ENCODE measurements around the gene ST3GAL2.

DNA sequence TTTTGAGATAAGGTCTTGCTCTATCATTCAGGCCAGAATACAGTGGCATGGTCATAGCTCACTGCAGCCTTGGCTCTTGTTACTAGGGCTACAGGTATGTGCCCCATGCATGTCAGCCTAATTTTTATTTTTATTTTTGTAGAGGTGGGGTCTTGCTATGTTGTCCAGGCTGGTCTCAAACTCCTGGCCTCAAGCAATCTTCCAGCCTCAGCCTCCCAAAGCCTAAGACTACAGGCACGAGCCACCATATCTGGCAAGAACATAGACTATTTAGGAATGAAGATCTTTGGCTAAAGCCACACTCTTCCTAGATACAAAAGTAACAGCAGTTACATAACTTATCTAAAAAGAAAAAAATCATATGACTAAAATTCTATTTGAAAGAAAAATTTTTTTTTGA, 107.8 kb downstream of the ST3GAL2 start:
- no peak for TF ChIP-seq GATA2 (IDR thresholded peaks at IDR 0.05; ENCODE audit: low read depth, low read length)
- TF ChIP-seq GATA3 (IDR thresholded peaks at IDR 0.05; ENCODE audit: low read depth, low read length), result no peak
